B cell (primary cell): ENCODE measurements around the gene BUB1B. TPM values are rescaled to one million over a fixed set of nuclear protein-coding genes. Genes with fewer than 3 reads are reported as not detected.

Source experiments
- ATAC-seq: fragments of 200-7000 bp; cut with Tn5 transposase; one replicate; pipeline ENCODE4 v1.10.0; 2021; ENCODE audit warnings: low read depth, mild to moderate bottlenecking, moderate number of reproducible peaks, moderate library complexity
- CTCF ChIA-PET: fragments of 350-600 bp; sonication (Branson Sonifier 250); formaldehyde crosslinking; loops from one replicate; lab custom pipeline; 2021; ENCODE audit warnings: antibody characterized with exemption, inconsistent platforms; lab: Charles Lee
- POLR2A ChIA-PET: fragments of 350-600 bp; sonication (Branson Sonifier 250); formaldehyde crosslinking; loops from one replicate; lab custom pipeline; 2021; ENCODE audit warnings: antibody characterized with exemption; lab: Charles Lee
- DNase-seq: peaks from one replicate; pipeline ENCODE4 v3.0.0; 2013
- H2AFZ ChIP-seq: 2 replicates; pipeline ENCODE4 v1.6.1; 2012; ENCODE audit warnings: mild to moderate bottlenecking, low read depth, low read length; ENCODE audit not compliant: insufficient read depth, poor library complexity, severe bottlenecking
- H3K27ac ChIP-seq, 2 donors: 1 replicate in 1 of 2; 2 replicates in 1 of 2; pipeline ENCODE4 v1.5.1; 2012 to 2013; ENCODE audit warnings: low read length in 2 of 2, mild to moderate bottlenecking in 2 of 2, moderate library complexity in 1 of 2
- H3K27me3 ChIP-seq, 4 experiments: fragments of 200-600 bp in 1 of 4; sonication (generic) in 1 of 4; replicated peaks in 1 of 4; 1 replicate in 2 of 4; 2 replicates in 2 of 4; pipeline versions ENCODE4 v1.6.1 to v1.7.0; 2013 to 2016; ENCODE audit warnings: low read length in 3 of 4, mild to moderate bottlenecking in 2 of 4, mixed read lengths in 1 of 4, moderate library complexity in 1 of 4; ENCODE audit not compliant: insufficient read depth in 4 of 4, control insufficient read depth in 3 of 4; ENCODE audit errors: control extremely low read depth in 1 of 4
- H3K36me3 ChIP-seq, 2 experiments: replicated peaks in 1 of 2; 1 replicate in 1 of 2; 2 replicates in 1 of 2; pipeline versions ENCODE4 v1.6.1 to v1.7.1; 2013; ENCODE audit warnings: low read length in 1 of 2; ENCODE audit not compliant: insufficient read depth in 2 of 2, control insufficient read depth in 1 of 2; ENCODE audit errors: control extremely low read depth in 1 of 2, extremely low read depth in 1 of 2
- H3K4me1 ChIP-seq, 2 donors: fragments of 200-600 bp in 1 of 2; sonication (generic) in 1 of 2; 1 replicate in 1 of 2; 2 replicates in 1 of 2; pipeline versions ENCODE4 v1.5.1 to v1.6.1; 2013 to 2017; ENCODE audit warnings: low read length in 2 of 2; ENCODE audit not compliant: control insufficient read depth in 2 of 2, insufficient read depth in 2 of 2
- H3K4me2 ChIP-seq: replicated peaks from 2 replicates; pipeline ENCODE3; 2012; ENCODE audit warnings: mild to moderate bottlenecking, low read depth, low read length; ENCODE audit not compliant: poor library complexity, severe bottlenecking
- H3K4me3 ChIP-seq, 5 experiments: fragments of 200-600 bp in 1 of 5; sonication (generic) in 1 of 5; 1 replicate in 3 of 5; 2 replicates in 2 of 5; pipeline versions ENCODE4 v1.5.1 to v1.7.0; 2011 to 2016; ENCODE audit warnings: low read length in 4 of 5, mild to moderate bottlenecking in 4 of 5, low read depth in 2 of 5, control low read depth in 1 of 5, moderate library complexity in 1 of 5; ENCODE audit not compliant: insufficient read depth in 1 of 5; ENCODE audit errors: control extremely low read depth in 1 of 5, extremely low read depth in 1 of 5
- H3K79me2 ChIP-seq: fragments of 200-600 bp; sonication (generic); one replicate; pipeline ENCODE4 v1.6.0; 2016; ENCODE audit warnings: low read length; ENCODE audit not compliant: control insufficient read depth, insufficient read depth
- H3K9ac ChIP-seq: fragments of 200-600 bp; sonication (generic); 2 replicates; pipeline ENCODE4 v1.6.1; 2017; ENCODE audit warnings: mild to moderate bottlenecking, low read length, moderate library complexity
- H3K9me3 ChIP-seq, 3 donors: one replicate each; pipeline versions ENCODE4 v1.6.1 to v1.7.1; 2013; ENCODE audit warnings: low read length in 2 of 3; ENCODE audit not compliant: control insufficient read depth in 2 of 3, insufficient read depth in 1 of 3; ENCODE audit errors: control extremely low read depth in 1 of 3
- H4K20me1 ChIP-seq: 2 replicates; pipeline ENCODE4 v1.6.0; 2012; ENCODE audit warnings: mild to moderate bottlenecking, low read length; ENCODE audit not compliant: insufficient read depth, control insufficient read depth, poor library complexity, severe bottlenecking
- H3K27ac Mint-ChIP-seq: one replicate; pipeline ENCODE4 v1.8.0; 2021; ENCODE audit warnings: mixed read lengths
- H3K27me3 Mint-ChIP-seq: one replicate; pipeline ENCODE4 v1.8.0; 2021; ENCODE audit warnings: mixed read lengths
- H3K4me1 Mint-ChIP-seq: one replicate; pipeline ENCODE4 v1.8.0; 2021; ENCODE audit warnings: mixed read lengths
- H3K4me3 Mint-ChIP-seq: one replicate; pipeline ENCODE4 v1.8.0; 2021; ENCODE audit warnings: mixed read lengths
- H3K9me3 Mint-ChIP-seq: one replicate; pipeline ENCODE4 v1.8.0; 2022; ENCODE audit warnings: mixed read lengths; ENCODE audit not compliant: insufficient read depth
- CTCF ChIP-seq: fragments of 200-600 bp; IDR thresholded peaks from one replicate; pipeline ENCODE4 v1.8.0; 2022; ENCODE audit warnings: antibody characterized with exemption, mild to moderate bottlenecking
- EZH2 ChIP-seq: IDR thresholded peaks from 2 replicates; pipeline ENCODE4 v1.6.1; 2012; ENCODE audit warnings: borderline replicate concordance, low read depth, mild to moderate bottlenecking, moderate library complexity, low read length; ENCODE audit not compliant: insufficient read depth, poor library complexity, severe bottlenecking
- WGBS: methylation state at CpG from one replicate; pipeline ENCODE4 v1.1.5; 2013; ENCODE audit warnings: missing lambda C conversion rate; ENCODE audit not compliant: insufficient coverage; 5-methylcytosine and 5-hydroxymethylcytosine counted together
- intact Hi-C: fragments of 100-400 bp; cut with micrococcal nuclease; formaldehyde crosslinking; loops from one replicate; pipeline ENCODE4 v1.10.0; 2022
- polyA plus RNA-seq: library from polyadenylated mRNA; depleted of rRNA; stranded (reverse); fragments of >200 nt; gene quantifications from 2 replicates; pipeline ENCODE4 v1.2.3, GENCODE V29; 2012
- total RNA-seq, 2 donors: library from RNA; stranded (reverse); fragments of 120-200 nt in 1 of 2; gene quantifications; 1 replicate in 1 of 2; 2 replicates in 1 of 2; pipeline versions ENCODE4 v1.2.3 to v1.2.4, GENCODE V29; 2013 to 2022

BUB1B gene
- total and polyA plus RNA-seq, 2 donors (not counting 1 experiment from before 2014, with no cell fraction given) = 0.70 to 4.4 TPM

GRCh38 chr15:40251486-40252140, 90.7 kb downstream of the BUB1B start:
- DNase-seq = no peak
- no peak overlapping the region for H3K27ac ChIP-seq
- no peak overlapping the region for H3K4me3 ChIP-seq
- Mint-ChIP-seq H3K4me1 (peaks cover 10% of the 10 kb centered on the region), H3K27ac (no peak overlapping the region), H3K9me3 (no peaks in the 10 kb centered on the region), H3K4me3 (peak overlapping the region; percentile 72), H3K27me3 (peaks cover 27% of the 10 kb centered on the region)
- POLR2A ChIA-PET = no interaction called here
- no peak overlapping the region for H3K9ac ChIP-seq
- no peak for ATAC-seq
- no peaks in the 10 kb centered on the region for H3K79me2 ChIP-seq
- TF ChIP-seq CTCF (no peak), EZH2 (no peak)
- peak overlapping the region; percentile 93 for H3K4me2 ChIP-seq
- H4K20me1 ChIP-seq = no peaks in the 10 kb centered on the region
- peaks cover 0 to 35% (median 12%) of the 10 kb centered on the region in 4 experiments for H3K27me3 ChIP-seq
- 99% methylated on average over 10 of the region's 10 CpGs for WGBS
- H3K4me1 ChIP-seq = peaks cover 10 to 17% of the 10 kb centered on the region in 2 donors
- peaks cover 0 to 6% (median 0%) of the 10 kb centered on the region in 3 donors for H3K9me3 ChIP-seq
- H2AFZ ChIP-seq = no peak overlapping the region
- intact Hi-C loops = no loop called here
- CTCF ChIA-PET = interaction anchor here (1.4 to 1.5 kb wide), 2 partner anchors 13 to 23 kb away, joined by 3 to 7 read pairs; no protein-coding TSS in a partner anchor
- no peaks in the 10 kb centered on the region for H3K36me3 ChIP-seq

GRCh38 chr15:40252141-40252437, 91.2 kb downstream of the BUB1B start:
- Mint-ChIP-seq H3K27me3 (peaks cover 27% of the 10 kb centered on the region), H3K4me1 (peaks cover 10% of the 10 kb centered on the region), H3K9me3 (no peaks in the 10 kb centered on the region), H3K4me3 (peak overlapping the region; percentile 41), H3K27ac (no peak overlapping the region)
- H3K9ac ChIP-seq = peak overlapping the region; percentile 68
- no peaks in the 10 kb centered on the region for H3K79me2 ChIP-seq
- H3K9me3 ChIP-seq = peaks cover 0 to 6% (median 0%) of the 10 kb centered on the region in 3 donors
- no peak for ATAC-seq
- POLR2A ChIA-PET = no interaction called here
- intact Hi-C loops = no loop called here
- DNase-seq = no peak
- H2AFZ ChIP-seq = peak overlapping the region; percentile 77
- TF ChIP-seq EZH2 (no peak), CTCF (no peak)
- no peaks in the 10 kb centered on the region for H4K20me1 ChIP-seq
- CTCF ChIA-PET = interaction anchor here (1.0 to 1.5 kb wide), 2 partner anchors 12 to 27 kb away, joined by 3 read pairs; no protein-coding TSS in a partner anchor
- peaks cover 10 to 17% of the 10 kb centered on the region in 2 donors for H3K4me1 ChIP-seq
- 66% methylated on average over 27 of the region's 27 CpGs for WGBS
- no peak overlapping the region for H3K27ac ChIP-seq
- H3K27me3 ChIP-seq = peaks cover 0 to 35% (median 12%) of the 10 kb centered on the region in 4 experiments
- peak overlapping the region in 3 of 5 experiments; percentile 50 to 64 (median 58) for H3K4me3 ChIP-seq
- H3K36me3 ChIP-seq = no peaks in the 10 kb centered on the region
- H3K4me2 ChIP-seq = peak overlapping the region; percentile 93
